ELR (cell line): Measurements from ENCODE around the gene LRCH2.
"Not testable (repeated sequence)": the region's sequence is repeated elsewhere in the genome, so short reads cannot be mapped to it uniquely, and the experiment has no call there.

Experiments
- DNase-seq: peaks from one replicate; pipeline ENCODE4 v3.0.0-alpha.2; 2015; ENCODE audit warnings: low read depth

Gene LRCH2

GRCh38 chrX:115233497-115234455 is at the start of gene LRCH2:
LRCH2 (minus strand) TSS chrX:115234096; CDS start chrX:115234041, 55 bp downstream.
- DNase-seq = peak; percentile 63

- DNase-seq = no peak
Measured at GRCh38 chrX:115269051-115269683, 35.3 kb upstream of the LRCH2 start.

- DNase-seq = peak; percentile 32
Measured at GRCh38 chrX:115268421-115268820, 34.5 kb upstream of the LRCH2 start.

- no peak for DNase-seq
Measured at GRCh38 chrX:115266300-115266699, 32.4 kb upstream of the LRCH2 start.

GRCh38 chrX:115264009-115264408 is 30.1 kb upstream of the LRCH2 start:
- DNase-seq = no peak

GRCh38 chrX:115261148-115261547 is 27.3 kb upstream of the LRCH2 start:
- DNase-seq = no peak

GRCh38 chrX:115260330-115260729 is 26.4 kb upstream of the LRCH2 start:
- peak; percentile 42 for DNase-seq

- DNase-seq = peak; percentile 0
Measured at GRCh38 chrX:115259238-115259875, 25.5 kb upstream of the LRCH2 start.

GRCh38 chrX:115257711-115258110 is 23.8 kb upstream of the LRCH2 start:
- DNase-seq = no peak

GRCh38 chrX:115255003-115255402 is 21.1 kb upstream of the LRCH2 start:
- no peak for DNase-seq

- DNase-seq = no peak
Measured at GRCh38 chrX:115251458-115252233, 17.8 kb upstream of the LRCH2 start.

GRCh38 chrX:115237056-115237455 is 3.2 kb upstream of the LRCH2 start:
- no peak for DNase-seq

- DNase-seq = no peak
Measured at GRCh38 chrX:115236560-115236959, 2.7 kb upstream of the LRCH2 start.

GRCh38 chrX:115234461-115234860 is 565 bp upstream of the LRCH2 start:
- no peak for DNase-seq

- peak; percentile 10 for DNase-seq
Measured at GRCh38 chrX:115232933-115233496, 881 bp downstream of the LRCH2 start.

GRCh38 chrX:115229337-115230003 is 4.4 kb downstream of the LRCH2 start:
- DNase-seq = peak; percentile 16

GRCh38 chrX:115226929-115227328 is 7.0 kb downstream of the LRCH2 start:
- DNase-seq = peak; percentile 50

- DNase-seq = not testable (repeated sequence)
Measured at GRCh38 chrX:115217346-115217745, 16.6 kb downstream of the LRCH2 start.

GRCh38 chrX:115214605-115215004 is 19.3 kb downstream of the LRCH2 start:
- no peak for DNase-seq

GRCh38 chrX:115214151-115214550 is 19.7 kb downstream of the LRCH2 start:
- DNase-seq = no peak

GRCh38 chrX:115209547-115209946 is 24.3 kb downstream of the LRCH2 start:
- DNase-seq = not testable (repeated sequence)
